GM21723 (cell line): Measurements from ENCODE around the gene CLIP4.

Source experiments
- ATAC-seq: cut with Tn5 transposase; IDR thresholded peaks from one replicate; pipeline ENCODE4 v1.9.1; 2021; ENCODE audit warnings: mild to moderate bottlenecking, moderate library complexity; ENCODE audit not compliant: unreplicated experiment

CLIP4 gene

DNA sequence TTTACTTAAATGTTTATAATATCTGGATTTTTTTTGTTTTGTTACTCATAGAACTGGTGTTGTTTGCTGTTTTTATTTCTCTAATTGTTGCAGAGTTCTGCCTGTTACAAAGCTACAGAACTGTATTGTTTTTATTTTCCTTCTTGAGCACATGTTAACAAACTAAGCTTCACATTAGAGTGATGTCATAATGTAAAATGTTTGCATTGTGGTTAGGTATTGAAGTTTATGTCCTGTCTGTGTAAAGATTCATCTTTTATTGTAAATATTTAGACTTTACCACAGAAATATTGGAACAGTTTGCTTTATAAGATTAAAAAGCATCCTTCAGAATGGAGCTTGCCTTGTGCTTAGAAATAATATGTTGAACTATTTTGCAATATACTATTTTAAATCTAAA, 67.7 kb downstream of the CLIP4 start:
- ATAC-seq, result no peak

GRCh38 chr2:29184531-29184930, 69.3 kb downstream of the CLIP4 start:
- ATAC-seq, result no peak

- ATAC-seq, result no peak
Observed at GRCh38 chr2:29186817-29187216, 71.6 kb downstream of the CLIP4 start.

DNA sequence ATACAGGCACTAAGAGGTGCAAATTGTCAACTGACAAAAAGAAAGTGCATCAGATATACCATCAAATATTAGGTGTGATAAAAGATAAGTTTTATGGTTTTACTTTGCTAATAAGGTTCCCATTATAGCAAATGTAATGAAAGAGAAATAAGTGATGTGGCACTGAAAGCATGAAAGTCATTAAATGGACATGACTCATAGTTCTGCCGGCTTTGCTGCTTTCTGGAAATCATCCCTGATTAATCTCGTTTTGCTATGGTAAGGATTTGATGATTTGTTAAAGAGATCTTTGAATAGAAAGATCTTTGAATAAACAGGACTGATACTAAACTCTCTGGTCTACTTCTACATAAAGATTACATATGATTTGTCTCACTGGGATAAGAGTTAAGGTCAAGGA, 72.7 kb downstream of the CLIP4 start:
- ATAC-seq, result no peak

- ATAC-seq, result no peak
Observed at GRCh38 chr2:29189052-29189451, 73.8 kb downstream of the CLIP4 start.

DNA sequence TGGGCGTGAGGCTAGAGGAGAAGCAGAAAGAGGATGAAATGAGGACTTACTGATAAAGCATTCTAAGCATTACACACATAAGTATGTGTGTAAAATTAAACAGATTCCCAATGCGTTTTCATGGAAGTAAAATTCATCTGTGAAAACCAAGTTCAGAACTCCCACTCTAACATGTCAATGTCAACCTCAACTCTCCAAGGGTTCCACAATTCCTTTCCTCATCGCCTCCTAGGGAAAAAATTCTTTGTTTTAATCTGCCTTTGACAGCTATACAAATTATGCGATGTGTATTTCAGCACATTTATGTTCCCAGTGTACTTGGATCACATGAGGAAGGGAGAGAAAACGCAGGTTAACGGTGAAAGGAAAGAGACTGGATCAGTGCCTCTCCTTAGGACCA, 76.6 kb downstream of the CLIP4 start:
- no peak for ATAC-seq

DNA sequence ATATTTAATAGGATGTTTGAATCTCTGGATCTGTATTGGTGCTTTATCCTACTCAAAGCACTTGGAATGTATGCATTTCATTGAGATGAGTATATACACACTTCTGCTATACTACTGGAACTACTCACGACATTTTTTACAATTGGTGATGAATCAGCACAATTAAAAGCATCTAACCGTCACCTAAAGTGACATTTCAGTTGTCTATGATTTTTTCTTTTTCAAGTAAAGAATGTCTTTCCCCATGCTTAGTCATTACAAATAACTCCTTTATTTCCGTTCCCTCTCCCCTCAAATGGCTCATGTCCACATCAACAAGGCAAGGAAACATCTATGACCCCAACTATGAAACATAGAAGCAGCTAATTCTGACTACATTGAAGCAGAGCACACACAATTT, 77.3 kb downstream of the CLIP4 start:
- no peak for ATAC-seq

GRCh38 chr2:29193111-29193510, 77.9 kb downstream of the CLIP4 start:
- ATAC-seq, result no peak

DNA sequence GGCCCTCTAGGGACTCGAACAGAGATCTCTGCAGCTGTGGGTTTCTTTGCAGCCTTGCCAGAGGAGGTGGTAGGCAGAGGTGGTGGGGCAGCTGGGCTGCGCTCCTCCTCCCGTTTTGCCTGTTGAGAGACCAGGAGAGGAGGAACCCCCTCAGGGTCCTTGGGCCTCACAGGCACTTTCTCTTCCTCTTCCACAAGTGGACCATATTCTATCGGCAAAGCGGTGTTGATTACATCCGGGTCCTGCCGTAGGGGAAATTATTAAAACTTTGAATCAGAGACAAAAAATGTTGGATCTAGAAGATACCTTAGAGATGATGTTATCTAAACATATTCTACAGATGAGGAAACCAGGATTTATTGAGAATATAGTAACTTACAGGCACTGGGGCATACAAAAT, 78.5 kb downstream of the CLIP4 start:
- ATAC-seq, result no peak

GRCh38 chr2:29195796-29196195, 80.6 kb downstream of the CLIP4 start:
- ATAC-seq, result no peak

DNA sequence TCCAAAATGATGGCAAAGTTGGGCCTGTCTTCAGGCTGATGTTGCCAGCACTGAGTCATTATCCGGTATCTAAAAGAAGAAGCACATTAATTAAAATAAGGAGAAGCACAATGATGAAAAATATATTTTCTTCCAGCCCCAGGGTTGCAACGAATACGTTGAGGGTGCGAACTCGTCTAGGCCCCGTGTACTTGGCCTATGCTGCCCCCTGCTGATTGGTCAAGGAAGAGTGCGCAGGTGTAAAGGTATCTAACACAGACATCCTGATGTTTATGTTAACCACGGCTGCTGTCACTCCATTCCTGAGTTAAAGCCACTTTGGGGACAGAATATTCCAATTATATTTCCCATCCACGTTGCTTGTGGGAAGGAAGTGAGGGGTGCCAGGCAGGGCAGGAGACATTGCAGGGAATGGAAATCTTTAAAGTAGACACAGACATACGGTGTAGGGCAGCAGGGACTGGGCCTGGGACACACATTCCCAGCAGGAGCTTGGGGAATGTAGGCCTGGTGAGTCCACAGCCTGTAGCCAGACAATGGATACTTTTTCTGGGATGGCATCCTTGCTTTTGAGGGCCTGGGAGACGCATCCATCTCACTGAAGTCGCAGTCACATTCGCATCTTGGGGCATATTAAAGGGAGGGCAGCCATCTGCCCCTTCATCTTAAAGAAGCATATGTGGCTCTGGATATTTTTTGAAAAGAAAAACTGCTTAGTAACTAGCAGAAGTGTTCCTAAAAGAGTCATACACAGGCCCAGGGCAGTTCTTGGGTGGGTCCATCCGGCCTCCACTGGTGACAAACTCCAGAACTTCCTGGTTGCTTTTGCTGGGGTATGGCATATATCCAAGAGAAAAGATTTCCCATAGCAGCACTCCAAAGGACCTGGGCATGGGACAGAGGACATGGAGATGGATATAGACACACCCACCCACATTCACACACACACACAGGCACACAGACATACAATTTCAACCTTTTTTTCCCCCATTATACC, 81.9 kb downstream of the CLIP4 start:
- ATAC-seq, result peak; percentile 63

DNA sequence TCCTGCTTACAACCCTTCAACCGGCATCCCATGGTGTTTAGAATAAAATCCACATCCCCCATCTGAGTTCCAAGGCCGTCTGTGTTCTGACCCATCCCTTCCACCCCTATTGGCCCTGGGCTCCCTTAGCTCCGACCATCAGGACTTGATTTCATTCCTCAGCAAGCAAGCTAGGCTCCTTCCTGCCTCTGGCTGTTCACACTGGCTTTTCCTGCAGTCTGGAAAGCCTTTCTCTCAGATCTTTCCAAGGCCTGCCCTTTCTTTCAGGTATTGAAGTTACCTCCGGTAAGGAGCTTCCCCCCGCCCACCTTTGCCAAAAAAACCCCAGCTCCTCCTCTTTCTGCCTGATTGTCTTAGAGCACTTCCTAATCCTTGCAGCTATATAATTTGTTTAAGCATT, 86.8 kb downstream of the CLIP4 start:
- ATAC-seq, result no peak

DNA sequence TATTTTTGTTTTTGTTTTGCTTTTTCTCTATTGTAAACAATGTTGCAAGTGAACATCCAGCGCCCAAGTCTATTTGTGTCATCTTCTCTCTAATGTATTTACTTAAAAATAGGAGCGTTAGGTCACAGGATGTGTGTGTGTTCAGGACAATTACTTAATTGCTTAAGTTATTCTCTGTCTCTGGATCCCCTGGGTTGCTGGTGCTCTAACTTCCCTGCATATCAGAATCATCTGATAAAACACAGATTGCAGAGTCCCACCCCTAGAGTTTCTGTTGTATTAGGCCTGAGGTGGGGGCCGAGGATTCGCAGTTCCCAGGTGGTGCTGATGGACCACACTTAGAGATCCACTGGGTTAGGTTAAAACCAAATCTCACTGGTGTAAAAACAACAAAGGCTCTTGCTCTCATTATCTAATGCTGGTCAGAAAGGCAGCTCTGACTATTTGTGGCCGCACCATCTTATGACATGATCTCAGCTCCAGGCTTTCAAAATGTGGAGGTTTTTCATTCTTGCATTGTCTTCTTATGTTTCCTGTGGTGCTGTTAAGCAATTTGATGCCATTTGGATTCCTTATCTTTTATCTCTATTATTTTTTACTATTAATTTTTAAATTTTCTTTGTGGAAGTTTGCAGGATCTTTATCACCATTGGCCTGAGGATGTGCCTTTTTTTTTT, 87.7 kb downstream of the CLIP4 start:
- ATAC-seq, result no peak

DNA sequence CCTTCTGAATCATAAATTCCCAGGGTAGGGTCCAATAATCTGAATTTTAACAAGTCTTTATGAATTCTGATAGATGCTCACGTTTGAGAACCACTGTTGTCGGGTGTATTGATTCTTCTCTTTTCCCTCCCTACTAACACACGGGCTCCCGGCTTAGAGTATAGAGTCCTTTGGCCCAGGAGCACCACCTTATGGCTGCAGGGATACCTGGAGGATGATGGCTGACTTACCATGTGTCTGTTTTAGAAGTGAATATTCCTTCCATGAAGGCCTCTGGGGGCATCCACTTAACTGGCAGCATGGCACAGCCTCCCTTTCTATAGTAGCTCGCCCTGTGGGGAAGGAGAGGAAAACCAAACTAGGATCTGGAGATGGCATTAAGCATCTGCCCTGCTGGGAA, 91.7 kb downstream of the CLIP4 start:
- no peak for ATAC-seq

DNA sequence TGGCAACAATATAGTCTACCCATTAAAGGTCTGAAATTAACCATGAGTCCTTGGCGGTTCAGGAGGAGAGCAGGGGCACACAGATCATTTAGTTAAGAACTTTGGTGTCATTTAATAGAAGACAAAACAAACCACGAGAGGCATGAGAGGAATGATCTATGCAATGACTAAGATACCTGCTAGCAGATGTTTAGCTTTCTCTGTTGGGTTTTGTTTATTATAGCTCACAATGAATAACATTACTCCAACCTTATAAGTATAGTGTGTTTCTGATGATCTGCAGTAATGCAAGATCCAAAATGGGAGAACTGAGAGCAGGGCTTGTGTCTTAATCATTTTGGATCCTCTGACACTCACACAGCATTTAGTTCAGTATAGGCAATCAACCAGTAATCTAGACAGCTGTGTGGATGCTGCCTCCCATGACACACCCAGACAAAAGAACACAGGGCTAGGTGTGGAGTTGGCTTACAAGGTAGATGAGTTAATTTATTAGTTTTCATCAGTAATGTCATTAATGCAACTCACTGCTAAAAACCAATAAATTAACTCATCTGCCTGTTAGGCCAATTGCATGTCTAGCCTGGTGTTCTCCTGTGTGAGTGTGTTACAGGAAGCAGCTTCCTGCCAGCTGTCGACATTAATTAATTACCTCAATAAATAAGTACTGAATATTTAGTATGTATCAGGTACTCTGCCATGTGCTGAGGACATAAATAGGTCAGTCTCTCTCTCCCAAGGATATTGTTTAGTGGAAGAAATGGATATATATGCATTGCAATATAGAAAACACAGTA, 92.3 kb downstream of the CLIP4 start:
- no peak for ATAC-seq

DNA sequence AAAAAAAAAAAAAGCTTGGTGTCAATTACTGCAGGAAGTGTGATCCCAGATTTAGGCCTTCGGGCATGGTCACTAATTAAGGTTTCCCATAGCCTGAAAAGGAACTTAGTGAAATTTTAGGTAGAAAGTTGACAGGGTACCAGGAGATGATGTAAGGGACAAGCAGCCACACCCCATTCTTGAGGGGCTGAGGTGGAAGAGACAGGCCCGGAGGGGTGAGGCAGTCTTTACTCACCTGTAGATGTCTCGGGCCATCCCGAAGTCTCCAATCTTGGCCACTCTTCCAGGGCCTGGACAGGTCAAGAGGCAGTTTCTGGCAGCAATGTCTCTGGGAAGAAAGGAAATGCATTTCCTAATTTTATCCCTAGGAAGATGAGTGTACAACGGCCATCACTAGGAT, 94.3 kb downstream of the CLIP4 start:
- no peak for ATAC-seq

GRCh38 chr2:29212009-29212408, 96.8 kb downstream of the CLIP4 start:
- no peak for ATAC-seq

GRCh38 chr2:29213888-29214291, 98.7 kb downstream of the CLIP4 start:
- ATAC-seq, result no peak

GRCh38 chr2:29215073-29215472, 99.9 kb downstream of the CLIP4 start:
- no peak for ATAC-seq

- no peak for ATAC-seq
Observed at GRCh38 chr2:29215739-29216608, 100.8 kb downstream of the CLIP4 start.

DNA sequence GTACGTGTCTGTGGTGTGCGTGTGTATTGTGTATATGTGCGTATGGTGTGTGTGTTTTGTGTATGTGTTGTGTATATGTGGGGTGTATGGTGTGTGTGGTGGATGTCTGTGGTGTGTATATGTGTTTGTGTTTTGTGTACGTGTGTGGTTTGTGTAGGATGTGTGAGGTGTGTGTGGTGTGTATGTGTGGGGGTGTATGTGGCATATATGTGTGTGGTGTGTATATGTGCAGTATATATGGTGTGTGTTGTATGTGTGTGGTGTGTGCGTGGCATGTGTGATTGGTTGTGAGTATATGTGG, 101.3 kb downstream of the CLIP4 start:
- ATAC-seq, result no peak
